HG03066 (cell line): Measurements from ENCODE around the gene LTF.
"Not testable (repeated sequence)": the region's sequence is repeated elsewhere in the genome, so short reads cannot be mapped to it uniquely, and the experiment has no call there.

Source experiments
- ATAC-seq: cut with Tn5 transposase; IDR thresholded peaks from one replicate; pipeline ENCODE4 v1.9.1; 2021; ENCODE audit warnings: low read depth; ENCODE audit not compliant: unreplicated experiment

LTF gene

DNA sequence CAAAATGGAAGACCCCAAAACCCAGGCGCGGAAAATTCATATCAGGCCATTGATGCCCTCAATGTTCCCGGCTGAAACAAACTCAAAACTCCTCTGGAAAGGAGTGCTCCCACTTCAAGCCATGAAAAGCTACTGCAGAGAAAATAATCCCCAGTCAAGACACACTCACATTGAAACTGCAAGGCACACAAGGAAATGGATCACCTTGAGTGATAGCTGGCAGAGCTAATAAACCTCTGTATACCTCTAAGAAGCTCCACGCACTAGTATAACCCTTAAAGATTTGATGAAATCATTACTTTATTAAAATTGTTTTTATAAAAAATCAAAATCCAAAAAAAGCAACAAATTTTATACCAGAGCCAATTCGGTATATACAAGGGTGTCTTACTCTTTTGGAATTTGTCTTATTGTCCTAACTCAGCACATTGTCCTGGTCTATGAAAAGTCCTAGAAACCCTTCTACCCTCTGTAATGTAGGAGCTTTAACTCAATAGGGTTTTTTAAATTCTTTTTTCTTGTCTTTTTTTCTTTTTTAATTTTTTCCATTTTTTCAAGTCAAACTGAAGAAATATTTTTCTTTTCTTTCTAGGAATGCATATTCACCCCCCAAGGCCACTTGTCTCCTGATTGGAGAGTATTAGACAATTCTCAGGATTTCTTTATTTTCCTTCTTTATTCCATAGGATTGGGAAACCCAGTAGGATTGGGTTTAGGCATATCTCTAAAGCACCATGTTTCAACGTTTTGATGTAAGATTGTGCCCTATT is 66.3 kb downstream of the LTF start:
- ATAC-seq = no peak

DNA sequence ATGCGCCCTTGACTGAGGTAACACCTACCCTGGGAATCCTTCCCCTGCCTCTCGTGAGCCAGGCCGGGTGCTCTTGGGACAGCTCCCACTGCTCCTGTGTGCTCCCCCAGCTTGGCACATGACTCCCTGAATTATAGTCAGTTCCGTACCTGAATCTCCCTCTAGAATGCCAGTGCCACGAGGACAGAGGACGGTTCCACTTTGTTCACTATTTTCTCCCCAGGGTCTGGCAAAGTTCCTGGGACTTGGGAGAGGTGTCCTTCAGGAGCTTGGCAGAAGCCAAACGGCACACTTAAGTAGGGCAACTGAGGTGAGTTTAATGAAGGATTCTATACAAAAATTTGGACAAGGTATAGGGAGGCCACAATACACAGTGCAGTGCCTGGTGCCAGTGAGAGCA is 67.6 kb downstream of the LTF start:
- no peak for ATAC-seq

DNA sequence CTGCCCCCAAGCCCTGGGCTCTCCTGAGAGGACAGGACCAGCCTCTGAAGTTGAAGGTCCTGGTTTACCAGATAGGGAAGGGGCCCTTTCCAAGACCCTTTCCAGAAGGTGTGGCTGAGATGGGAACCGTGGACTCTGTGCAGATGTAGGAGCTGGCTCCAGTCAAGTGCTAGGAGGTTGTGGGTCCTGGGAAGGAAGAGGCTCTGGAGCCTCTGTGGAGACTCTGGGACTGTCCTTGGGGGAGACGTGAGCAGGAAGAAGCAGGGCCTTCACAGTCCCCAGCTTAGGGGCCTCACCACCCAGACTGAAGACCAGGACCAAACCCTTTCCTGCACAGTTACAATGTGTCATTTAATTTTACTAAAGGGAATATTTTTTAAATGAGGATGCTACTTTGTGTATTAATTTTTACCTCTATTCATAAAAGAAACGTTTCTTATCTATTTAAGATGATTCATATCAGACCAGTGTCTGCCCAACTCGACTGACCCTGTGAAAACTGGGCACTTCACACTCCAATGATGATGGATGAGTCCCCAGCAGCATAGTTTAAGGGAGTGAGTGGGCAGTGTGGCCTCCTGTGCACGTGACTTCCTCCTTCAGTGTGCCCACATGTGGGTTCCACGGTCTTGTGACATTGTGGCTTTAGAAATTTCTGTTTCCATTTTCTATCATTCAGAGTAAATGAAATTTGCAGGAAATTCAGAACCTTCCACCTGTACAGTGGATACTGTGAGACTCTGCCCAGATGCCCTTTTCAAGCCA is 68.8 kb downstream of the LTF start:
- ATAC-seq = no peak

DNA sequence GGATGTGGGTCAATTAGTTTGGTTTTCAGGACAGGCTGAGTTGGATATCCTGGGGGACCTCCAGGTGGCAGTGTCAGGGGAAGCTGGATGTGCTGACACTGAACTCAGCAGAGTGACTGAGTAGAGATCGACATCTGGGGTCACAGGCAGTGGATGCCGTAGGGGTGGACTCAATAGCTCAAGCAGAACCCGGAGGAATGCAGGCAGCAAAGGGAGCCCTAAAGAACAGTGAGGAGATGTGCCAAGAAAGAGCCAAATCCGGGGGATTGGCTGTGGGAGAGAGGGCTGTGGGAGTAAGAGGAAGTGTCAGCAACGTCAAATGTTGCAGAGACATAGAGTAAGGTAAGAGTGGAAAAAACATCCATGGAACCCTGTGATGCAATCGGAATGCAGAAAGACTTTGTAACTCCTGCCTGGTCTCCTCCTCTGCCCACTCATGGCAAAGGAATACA is 69.5 kb downstream of the LTF start:
- ATAC-seq = no peak

DNA sequence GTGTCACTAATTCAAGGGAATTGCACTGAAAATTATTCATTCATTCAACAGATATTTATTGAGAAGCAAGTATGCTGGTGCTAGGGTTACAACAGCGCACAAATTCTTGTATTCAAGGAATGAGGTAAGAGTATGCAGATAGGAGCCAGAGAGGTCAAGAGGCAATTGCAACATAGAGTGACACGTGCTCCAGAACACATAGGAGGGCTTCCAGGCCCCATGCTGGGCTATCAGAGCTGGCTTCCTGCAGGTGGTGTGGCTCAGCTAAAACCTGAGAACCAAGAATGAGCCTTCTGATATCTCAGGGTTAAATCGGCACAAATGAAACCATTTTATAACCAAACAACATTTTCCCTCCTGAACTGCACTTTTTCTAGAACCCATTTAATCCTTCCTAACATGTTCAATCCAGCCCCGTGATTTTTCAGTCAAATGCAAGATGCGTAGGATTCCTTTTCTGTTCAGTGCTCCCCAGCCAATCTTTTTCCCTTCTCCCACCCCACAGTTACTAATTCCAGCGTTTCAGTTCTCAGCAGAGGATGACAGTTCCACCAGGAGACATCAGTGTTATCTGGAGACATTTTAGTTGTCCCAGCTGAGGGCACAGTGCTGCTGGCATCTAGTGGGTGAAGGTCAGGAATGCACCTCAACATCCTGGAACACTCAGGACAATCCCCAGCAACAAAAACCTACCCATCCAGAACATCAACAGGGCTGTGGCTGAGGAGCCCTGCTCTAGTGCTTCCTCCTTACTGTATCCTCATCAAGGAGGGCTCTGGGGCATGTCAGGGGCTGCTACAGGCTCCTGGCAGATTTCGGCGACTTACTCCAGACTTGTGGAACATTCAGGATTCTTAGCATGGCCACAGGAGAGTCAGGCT is 70.9 kb downstream of the LTF start:
- no peak for ATAC-seq

DNA sequence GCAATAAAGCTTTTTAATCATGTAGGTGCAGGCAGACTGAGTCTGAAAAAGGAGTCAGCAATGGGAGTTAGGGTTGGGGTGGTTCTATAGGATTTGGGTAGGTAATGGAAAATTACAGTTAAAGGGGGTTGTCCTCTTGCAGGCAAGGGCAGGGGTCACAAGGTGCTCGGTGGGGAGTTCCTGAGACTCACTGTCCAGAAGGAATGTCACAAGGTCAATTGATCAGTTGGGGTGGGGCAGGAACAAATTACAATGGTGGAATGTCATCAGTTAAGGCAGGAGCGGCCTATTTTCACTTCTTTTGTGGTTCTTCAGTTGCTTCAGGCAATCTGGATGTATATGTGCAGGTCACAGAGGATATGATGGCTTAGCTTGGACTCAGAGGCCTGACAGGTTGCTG is 71.7 kb downstream of the LTF start:
- no peak for ATAC-seq

DNA sequence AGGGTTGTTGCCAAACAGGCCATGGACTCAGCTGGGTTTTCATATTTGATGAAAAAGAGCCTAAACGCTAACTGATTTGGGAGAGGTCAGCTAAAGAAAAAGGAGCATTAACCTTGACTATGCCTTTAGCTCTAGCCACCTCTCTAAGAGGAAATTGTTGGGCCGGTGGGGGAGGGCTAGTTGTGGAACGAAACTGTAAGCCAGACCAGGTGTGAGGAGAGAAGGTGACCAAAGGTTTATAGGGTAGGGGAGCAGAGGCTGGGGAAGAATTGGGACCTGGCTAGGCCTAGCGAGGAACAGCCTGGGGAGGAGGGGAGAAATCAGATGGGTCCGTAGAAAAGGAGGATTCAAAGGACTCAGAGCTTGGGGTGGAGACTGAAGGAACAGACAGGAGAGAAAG is 73.2 kb downstream of the LTF start:
- ATAC-seq = not testable (repeated sequence)

DNA sequence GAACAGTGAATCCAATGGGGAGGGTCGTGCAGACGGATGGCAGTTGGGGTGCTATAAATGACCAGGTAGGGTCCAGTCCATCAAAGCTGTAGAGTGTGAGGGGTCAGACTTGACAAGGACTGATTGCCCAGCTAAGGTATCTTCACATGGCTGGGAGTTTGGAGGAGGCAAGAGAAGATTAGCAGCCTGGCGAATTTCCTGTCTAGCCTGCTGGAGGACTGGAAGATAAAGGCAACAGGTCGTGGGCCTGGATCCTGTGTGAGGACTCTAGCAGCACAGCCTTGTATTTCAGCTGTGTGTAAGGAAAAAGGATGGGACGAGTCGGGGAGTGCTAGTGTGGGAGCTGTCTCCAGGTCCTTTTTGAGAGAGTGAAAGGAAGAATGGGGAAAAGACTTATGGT is 75.4 kb downstream of the LTF start:
- no peak for ATAC-seq

DNA sequence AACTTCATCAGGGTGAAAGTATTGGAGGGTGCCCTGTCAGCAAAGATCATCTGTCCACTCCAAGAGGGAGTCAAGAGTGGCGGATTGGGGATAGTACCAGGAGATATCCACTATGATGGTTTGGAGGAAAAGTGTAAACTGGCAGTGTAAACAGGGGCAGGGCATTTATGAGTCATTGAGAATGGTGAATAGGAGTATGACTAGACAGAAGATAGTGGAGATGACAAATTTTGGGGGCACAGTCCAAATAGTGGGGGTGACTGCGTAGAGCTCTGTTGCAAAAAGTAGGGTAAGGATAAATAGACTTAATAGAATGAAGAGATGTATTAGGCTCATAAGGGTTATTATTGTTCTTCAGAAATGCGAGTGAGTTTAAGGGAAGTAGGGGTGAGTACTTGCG is 75.9 kb downstream of the LTF start:
- not testable (repeated sequence) for ATAC-seq

DNA sequence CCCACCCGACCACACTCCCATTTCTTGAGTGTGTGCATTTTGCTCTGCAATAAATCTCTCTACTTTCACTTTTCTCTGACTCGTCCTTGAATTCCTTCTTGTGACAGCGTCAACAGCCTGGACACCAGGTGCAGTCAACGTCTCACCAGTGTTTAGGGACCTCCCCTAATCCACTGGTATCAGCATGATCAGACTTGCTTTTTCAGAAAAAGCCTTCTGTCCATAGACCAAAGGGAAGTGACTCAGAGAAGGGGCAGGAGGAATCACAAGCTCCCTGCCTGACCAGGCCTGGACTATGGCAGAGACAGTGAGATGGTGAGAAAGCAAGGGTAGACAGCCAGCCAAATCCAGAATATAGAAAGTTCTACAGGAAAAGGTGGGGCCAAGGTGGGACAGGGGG is 78.5 kb downstream of the LTF start:
- no peak for ATAC-seq
